IPS DF 6.9 (cell line): ENCODE data around the gene SETDB1.
A peak's percentile ranks its signal among the peaks of the same experiment; 100 is the strongest.

Experiments used
- DNase-seq: peaks from one replicate; pipeline ENCODE4 v3.0.0-alpha.2; 2013; ENCODE audit warnings: low read depth, low spot score
- H3K27ac ChIP-seq: one replicate; pipeline ENCODE4 v1.5.1; 2013; ENCODE audit warnings: low read length, control low read depth
- H3K27me3 ChIP-seq: 2 replicates; pipeline ENCODE4 v1.6.1; 2013; ENCODE audit warnings: mild to moderate bottlenecking, low read length; ENCODE audit not compliant: control insufficient read depth, insufficient read depth
- H3K36me3 ChIP-seq: 2 replicates; pipeline ENCODE4 v1.6.1; 2013; ENCODE audit warnings: low read length; ENCODE audit not compliant: control insufficient read depth, insufficient read depth
- H3K4me1 ChIP-seq: 2 replicates; pipeline ENCODE4 v1.6.1; 2013; ENCODE audit warnings: low read length; ENCODE audit not compliant: control insufficient read depth, insufficient read depth
- H3K4me3 ChIP-seq: 2 replicates; pipeline ENCODE4 v1.5.1; 2013; ENCODE audit warnings: mild to moderate bottlenecking, low read length
- H3K9me3 ChIP-seq: 2 replicates; pipeline ENCODE4 v1.6.1; 2013; ENCODE audit warnings: low read length, inconsistent platforms; ENCODE audit not compliant: control insufficient read depth, insufficient read depth
- WGBS: extraction: QIAGEN DNeasy Blood & Tissue Kit; methylation state at CpG from one replicate; pipeline ENCODE4 v1.1.7; 2013; ENCODE audit warnings: mixed read lengths, missing lambda C conversion rate; ENCODE audit not compliant: insufficient read length, insufficient coverage; 5-methylcytosine and 5-hydroxymethylcytosine counted together

Gene SETDB1

GRCh38 chr1:150965605-150966004 lies 39.4 kb downstream of the SETDB1 start:
- no CpG with 5 or more reads among the region's 4 CpGs for WGBS
- Histone ChIP-seq H3K27me3 (no peaks in the 10 kb centered on the region), H3K9me3 (no peaks in the 10 kb centered on the region), H3K27ac (no peak overlapping the region), H3K4me1 (no peaks in the 10 kb centered on the region), H3K4me3 (no peak overlapping the region), H3K36me3 (peaks cover 48% of the 10 kb centered on the region)
- DNase-seq: no peak

GRCh38 chr1:150966011-150966410 lies 39.8 kb downstream of the SETDB1 start:
- DNase-seq: no peak
- H3K27ac ChIP-seq: no peak overlapping the region
- H3K4me1 ChIP-seq: peaks cover 2% of the 10 kb centered on the region; the same call in 1 of the 2 replicates
- no CpG with 5 or more reads among the region's 6 CpGs for WGBS
- no peaks in the 10 kb centered on the region for H3K27me3 ChIP-seq
- H3K9me3 ChIP-seq: no peaks in the 10 kb centered on the region
- H3K36me3 ChIP-seq: peaks cover 45% of the 10 kb centered on the region
- no peak overlapping the region for H3K4me3 ChIP-seq

GRCh38 chr1:150967936-150968335 lies 41.8 kb downstream of the SETDB1 start:
- Histone ChIP-seq H3K36me3 (peaks cover 42% of the 10 kb centered on the region), H3K9me3 (no peaks in the 10 kb centered on the region), H3K4me1 (peaks cover 14% of the 10 kb centered on the region), H3K27me3 (no peaks in the 10 kb centered on the region), H3K4me3 (no peak overlapping the region), H3K27ac (no peak overlapping the region)
- WGBS: no CpG with 5 or more reads among the region's 13 CpGs
- DNase-seq: no peak

GRCh38 chr1:150968491-150968890 lies 42.3 kb downstream of the SETDB1 start:
- peaks cover 18% of the 10 kb centered on the region for H3K4me1 ChIP-seq
- no peak overlapping the region for H3K4me3 ChIP-seq
- no peaks in the 10 kb centered on the region for H3K9me3 ChIP-seq
- no peak overlapping the region for H3K27ac ChIP-seq
- no peak for DNase-seq
- no peaks in the 10 kb centered on the region for H3K27me3 ChIP-seq
- WGBS: no CpG with 5 or more reads among the region's 4 CpGs
- H3K36me3 ChIP-seq: peaks cover 41% of the 10 kb centered on the region

- no peaks in the 10 kb centered on the region for H3K9me3 ChIP-seq
- H3K4me3 ChIP-seq: no peak overlapping the region
- peaks cover 18% of the 10 kb centered on the region for H3K4me1 ChIP-seq
- H3K27ac ChIP-seq: no peak overlapping the region
- peaks cover 34% of the 10 kb centered on the region for H3K36me3 ChIP-seq
- WGBS: no CpG with 5 or more reads among the region's 3 CpGs
- no peak for DNase-seq
- no peaks in the 10 kb centered on the region for H3K27me3 ChIP-seq
Measured at GRCh38 chr1:150969626-150970025, 43.5 kb downstream of the SETDB1 start.

GRCh38 chr1:150970808-150971582 lies 44.8 kb downstream of the SETDB1 start:
- Histone ChIP-seq H3K27me3 (no peaks in the 10 kb centered on the region), H3K27ac (no peak overlapping the region), H3K9me3 (no peaks in the 10 kb centered on the region), H3K36me3 (peaks cover 28% of the 10 kb centered on the region), H3K4me1 (peaks cover 18% of the 10 kb centered on the region), H3K4me3 (no peak overlapping the region)
- WGBS: no CpG with 5 or more reads among the region's 11 CpGs
- no peak for DNase-seq

- Histone ChIP-seq H3K4me3 (no peak overlapping the region), H3K27ac (no peak overlapping the region), H3K9me3 (no peaks in the 10 kb centered on the region), H3K27me3 (no peaks in the 10 kb centered on the region), H3K36me3 (peaks cover 21% of the 10 kb centered on the region), H3K4me1 (peaks cover 21% of the 10 kb centered on the region)
- DNase-seq: no peak
- no CpG with 5 or more reads among the region's 6 CpGs for WGBS
Measured at GRCh38 chr1:150971583-150972416, 45.6 kb downstream of the SETDB1 start.

- H3K9me3 ChIP-seq: no peaks in the 10 kb centered on the region
- no peak overlapping the region for H3K4me3 ChIP-seq
- DNase-seq: no peak
- no peaks in the 10 kb centered on the region for H3K27me3 ChIP-seq
- no CpG with 5 or more reads among the region's 4 CpGs for WGBS
- no peak overlapping the region for H3K27ac ChIP-seq
- H3K4me1 ChIP-seq: peaks cover 21% of the 10 kb centered on the region
- peaks cover 15% of the 10 kb centered on the region for H3K36me3 ChIP-seq
Measured at GRCh38 chr1:150972417-150972940, 46.3 kb downstream of the SETDB1 start.

GRCh38 chr1:150973258-150973835 lies 47.2 kb downstream of the SETDB1 start:
- H3K27me3 ChIP-seq: no peaks in the 10 kb centered on the region
- H3K9me3 ChIP-seq: no peaks in the 10 kb centered on the region
- H3K4me3 ChIP-seq: peak overlapping the region; percentile 69; the same call in 1 of the 2 replicates
- DNase-seq: no peak
- WGBS: no CpG with 5 or more reads among the region's 15 CpGs
- H3K4me1 ChIP-seq: peaks cover 21% of the 10 kb centered on the region
- H3K36me3 ChIP-seq: peaks cover 6% of the 10 kb centered on the region; the same call in 1 of the 2 replicates
- no peak overlapping the region for H3K27ac ChIP-seq

- Histone ChIP-seq H3K9me3 (no peaks in the 10 kb centered on the region), H3K4me1 (peaks cover 21% of the 10 kb centered on the region), H3K36me3 (no peaks in the 10 kb centered on the region), H3K4me3 (peak overlapping the region; percentile 69), H3K27ac (no peak overlapping the region), H3K27me3 (no peaks in the 10 kb centered on the region)
- no CpG with 5 or more reads among the region's 67 CpGs for WGBS
- DNase-seq: no peak
Measured at GRCh38 chr1:150973836-150974579, 47.8 kb downstream of the SETDB1 start.
